ENCODE data around the gene YIPF1.
A peak's percentile ranks its signal among the peaks of the same experiment; 100 is the strongest.

Gene YIPF1

GRCh38 chr1:53889304-53890298 lies at the start of gene YIPF1:
Gene YIPF1, minus strand, starts transcription at chr1:53889797. Its CDS starts 860 bp downstream, at chr1:53888937.
- peak; percentile 93 for DNase-seq

DNA sequence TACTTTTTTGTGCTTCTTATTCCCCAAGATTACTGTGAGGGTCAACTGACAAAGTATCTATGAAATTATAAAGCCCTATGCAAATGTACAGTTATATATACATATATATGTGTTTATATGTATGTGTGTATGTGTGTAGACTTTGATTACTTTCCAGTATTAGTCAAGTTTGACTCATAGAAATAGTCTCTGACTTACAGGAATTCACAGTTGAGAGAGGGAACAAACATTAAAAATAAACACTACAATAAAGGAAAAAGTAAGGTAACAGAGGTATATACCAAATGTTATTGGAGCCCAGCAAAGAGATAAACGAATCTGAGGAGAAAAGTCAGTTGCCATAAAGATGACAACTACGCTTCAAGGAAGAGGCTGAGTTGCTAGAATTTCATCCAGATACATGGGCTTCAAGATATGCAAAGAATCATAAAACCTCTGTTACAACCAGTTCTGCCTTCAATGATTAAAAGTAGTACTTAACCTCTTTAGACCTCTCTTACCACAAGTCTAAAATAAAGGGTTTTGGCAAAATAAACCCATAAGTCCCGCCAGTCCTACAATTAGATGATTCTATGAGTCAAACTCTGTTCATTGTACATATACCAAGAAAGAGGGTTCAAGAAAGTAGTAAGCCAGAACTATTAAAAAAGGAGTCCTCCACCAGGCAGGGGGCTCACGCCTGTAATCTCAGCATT lies 48.7 kb upstream of the YIPF1 start:
- DNase-seq = no peak

GRCh38 chr1:53936430-53936829 lies 46.8 kb upstream of the YIPF1 start:
- no peak for DNase-seq

DNA sequence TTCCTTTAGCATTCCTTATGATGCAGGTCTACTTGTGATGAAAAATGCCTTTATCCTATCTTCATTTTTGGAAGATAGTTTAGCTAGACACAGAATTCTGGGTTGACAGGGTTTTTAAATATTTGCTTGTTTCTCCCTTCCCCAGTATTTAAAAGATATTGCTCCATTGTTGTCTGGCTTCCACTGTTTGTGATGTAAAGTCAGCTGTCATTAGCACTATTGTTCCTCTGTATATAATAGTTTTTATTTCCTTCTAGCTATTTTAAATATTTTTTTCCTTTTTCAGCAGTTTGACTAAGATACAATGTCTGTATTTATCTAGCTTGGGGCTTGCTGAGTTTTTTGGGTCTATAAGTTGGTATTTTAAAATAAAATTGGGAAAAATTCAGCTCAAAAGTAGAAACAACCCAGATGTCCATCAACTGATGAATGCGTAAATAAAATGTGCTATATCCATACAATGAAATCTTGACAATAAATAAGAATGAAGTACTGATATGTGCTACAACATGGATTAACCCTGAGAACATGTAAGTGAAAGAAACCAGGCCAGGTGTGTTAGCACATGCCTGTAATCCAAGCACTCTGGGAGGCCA lies 44.7 kb upstream of the YIPF1 start:
- DNase-seq = no peak

- no peak for DNase-seq
Observed at GRCh38 chr1:53931523-53931922, 41.9 kb upstream of the YIPF1 start.

DNA sequence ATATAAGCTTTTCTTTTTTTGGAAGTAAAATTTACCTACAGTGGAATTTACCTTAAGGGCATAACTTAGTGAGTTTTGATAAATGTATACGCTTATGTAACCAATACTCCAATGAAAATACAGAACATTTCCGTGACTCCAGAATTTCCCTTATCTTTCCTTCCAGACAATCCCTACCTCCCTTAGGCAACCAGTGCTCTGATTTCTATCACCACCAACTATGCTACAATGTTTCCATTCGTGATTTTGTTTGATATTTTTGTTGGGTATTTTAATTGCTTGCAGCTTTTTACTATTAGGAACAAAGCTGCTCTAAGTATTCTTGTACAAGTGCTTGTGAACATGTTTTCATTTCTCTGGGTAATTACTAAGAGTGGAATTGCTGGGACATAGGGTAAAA lies 41.3 kb upstream of the YIPF1 start:
- DNase-seq = no peak

DNA sequence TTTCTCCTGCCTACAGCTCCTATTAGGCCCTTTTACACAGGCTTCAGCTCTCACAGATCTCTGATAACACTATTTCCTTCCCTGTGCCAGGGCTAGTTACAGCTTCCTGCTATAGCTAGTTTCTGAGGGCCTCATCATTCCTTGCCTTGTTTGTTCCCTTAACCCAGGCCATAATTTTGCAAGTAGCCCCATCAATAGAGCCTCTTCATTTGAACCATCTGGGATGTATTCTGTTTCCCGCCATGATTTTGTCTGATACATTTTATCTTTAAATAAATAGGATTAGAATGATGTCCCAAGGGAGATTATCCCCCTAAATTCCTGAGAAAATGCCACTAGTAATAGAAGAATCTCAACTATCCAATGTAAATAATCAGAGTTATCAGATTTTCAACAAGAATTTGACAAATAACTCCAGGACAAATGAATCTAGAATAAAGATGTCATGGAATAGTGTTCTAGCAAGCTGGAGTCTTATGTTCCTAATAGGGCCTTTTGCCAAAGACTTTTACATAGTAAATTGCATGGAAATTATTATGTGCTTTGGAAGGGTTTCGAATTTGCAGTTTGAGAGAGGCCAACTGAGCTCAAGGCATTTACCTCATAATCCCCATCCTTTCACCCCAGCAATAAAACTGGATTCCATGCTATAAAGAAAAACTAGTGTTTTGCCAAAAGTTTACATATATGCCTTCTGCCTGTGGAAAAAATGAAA lies 39.8 kb upstream of the YIPF1 start:
- no peak for DNase-seq

- DNase-seq = no peak
Observed at GRCh38 chr1:53927376-53927881, 37.8 kb upstream of the YIPF1 start.

DNA sequence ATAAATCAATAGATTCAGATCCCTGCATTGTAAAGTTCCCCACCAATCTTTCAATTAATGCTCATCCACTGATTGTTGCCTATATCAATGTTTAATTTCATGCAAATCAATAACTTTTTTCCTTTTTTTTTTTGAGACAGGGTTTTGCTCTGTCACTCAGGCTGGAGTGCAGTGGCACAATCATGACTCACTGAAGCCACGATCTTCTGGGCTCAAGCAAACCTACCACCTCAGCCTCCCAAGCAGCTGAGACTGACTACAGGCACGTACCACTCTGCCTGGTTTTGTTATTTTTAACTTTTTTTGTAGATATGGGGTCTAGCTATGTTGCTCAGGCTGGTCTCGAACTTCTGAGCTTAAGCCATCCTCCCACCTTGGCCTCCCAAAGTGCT lies 30.1 kb upstream of the YIPF1 start:
- no peak for DNase-seq

- no peak for DNase-seq
Observed at GRCh38 chr1:53918343-53918742, 28.7 kb upstream of the YIPF1 start.

DNA sequence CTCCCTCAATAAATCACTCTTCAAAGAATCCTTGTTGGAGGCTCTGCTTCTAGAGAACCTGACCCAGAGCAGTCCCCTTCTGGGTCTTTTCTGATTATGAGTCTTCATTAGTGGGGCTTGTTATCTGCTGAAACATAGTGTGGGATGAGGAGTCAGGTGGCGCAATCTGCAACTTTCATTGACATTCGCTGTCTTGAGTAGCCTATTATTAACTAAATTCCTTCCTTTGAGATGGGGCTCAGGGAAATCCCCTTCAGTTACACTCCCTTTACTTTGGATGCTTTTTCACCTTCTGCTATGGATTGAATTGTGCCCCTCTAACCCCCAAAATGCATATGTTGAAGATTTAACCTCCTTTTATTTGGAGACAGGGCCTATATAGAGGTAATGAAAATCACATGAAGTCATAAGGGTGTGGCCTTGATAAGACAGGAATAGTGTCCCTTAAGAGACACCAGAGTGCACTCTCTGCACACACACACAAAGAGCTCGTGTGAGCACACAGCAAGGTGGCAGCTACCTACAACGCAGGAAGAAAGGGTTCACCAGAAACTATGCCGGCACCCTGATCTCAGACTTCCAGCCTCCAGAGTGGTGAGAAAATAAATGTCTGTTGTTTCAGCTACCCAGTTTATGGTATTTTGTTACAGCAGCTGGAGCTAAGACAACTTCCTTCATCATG lies 23.9 kb upstream of the YIPF1 start:
- no peak for DNase-seq

DNA sequence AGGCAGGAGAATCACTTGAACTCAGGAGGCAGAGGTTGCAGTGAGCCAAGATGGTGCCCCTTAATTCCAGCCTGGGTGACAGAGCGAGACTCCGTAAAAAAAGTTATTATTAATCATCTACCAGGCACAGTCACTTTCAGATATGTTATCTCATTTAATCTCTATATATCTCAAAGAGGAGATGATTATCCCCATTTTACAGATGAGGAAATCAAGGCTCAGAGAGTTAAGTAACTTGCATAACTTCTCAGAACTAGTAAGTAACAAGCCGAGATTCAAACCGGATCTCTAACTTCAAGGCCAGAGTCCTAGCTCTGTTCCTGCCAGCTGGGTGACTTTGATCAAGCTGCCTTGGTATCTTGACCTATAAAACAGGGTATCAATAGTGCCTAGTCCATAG lies 21.8 kb upstream of the YIPF1 start:
- DNase-seq = no peak

- DNase-seq = no peak
Observed at GRCh38 chr1:53909946-53910345, 20.3 kb upstream of the YIPF1 start.

DNA sequence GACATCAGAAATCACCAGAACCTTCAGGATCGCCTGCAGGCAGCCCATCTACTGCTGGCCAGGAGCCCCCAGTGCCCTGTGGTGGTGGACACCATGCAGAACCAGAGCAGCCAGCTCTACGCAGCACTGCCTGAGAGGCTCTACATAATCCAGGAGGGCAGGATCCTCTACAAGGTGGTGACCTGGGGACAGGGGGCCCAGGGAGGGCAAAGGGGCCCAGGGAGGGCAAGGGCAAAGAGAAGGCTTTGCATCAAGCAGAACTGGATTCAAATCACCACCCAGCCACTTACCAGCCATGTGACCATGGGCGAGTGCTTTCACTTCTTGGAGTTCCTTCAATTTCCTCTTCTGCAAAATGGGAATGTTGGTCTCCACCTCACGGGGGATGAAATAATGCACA lies 16.5 kb upstream of the YIPF1 start:
- no peak for DNase-seq

DNA sequence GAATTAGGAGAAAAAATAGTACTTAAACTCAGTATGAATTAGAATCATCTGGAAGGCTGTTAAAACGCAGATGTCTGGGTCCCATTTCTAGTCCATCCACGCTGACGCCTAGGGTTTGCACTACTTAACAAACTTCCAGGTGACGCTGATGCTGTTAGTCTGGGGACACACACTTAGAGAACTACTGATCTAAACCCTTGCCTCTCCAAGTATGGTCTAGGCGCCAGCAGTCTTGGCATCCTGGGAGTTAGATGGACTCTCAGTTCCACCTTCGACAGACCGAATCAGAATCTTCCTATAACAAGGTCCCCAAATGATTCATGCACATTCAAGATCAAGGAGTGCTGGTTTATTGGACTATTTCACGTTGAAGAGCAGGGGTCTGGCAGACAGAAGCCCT lies 15.9 kb upstream of the YIPF1 start:
- DNase-seq = no peak

DNA sequence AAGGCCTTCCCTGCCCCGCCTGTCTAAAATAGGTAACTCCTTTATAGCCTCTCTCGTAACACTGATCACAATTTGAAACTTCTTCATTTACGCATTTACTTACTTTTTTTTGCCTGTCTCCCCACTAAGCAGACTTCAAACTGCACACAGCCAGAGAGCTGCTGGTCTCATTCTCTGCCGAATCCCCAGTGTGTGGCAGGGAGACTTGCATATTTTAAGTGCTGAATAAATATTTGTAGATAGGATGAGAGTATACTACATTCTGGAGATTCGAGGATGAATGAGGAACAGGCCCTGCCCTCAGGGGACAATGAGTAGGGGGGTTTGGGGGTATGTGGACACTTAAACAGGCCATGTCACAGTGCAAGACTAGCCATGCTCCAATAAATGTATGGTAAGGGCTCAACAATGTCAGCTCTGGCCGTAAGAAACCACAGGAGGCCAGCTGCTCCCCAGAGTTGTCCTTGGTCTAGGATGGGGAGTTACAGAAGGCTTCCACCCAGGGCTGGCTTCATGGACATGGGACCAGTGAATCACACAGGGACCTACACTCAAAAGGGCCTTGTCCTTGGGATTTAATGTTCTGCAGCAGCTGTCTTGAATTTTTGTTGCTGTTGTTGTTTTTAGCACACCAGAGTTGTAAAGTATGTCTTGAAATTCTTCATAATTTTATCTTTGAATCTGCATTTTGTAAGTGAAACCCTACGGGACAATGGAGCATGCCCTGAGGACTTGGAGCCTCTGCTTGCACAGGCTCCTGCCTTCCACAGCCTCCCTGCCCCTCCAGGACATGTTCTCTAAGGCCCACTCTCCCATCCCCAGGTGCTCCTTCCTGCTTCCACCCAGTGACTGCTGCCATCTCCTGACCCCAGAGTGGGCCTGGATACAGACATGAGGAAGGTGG lies 12.9 kb upstream of the YIPF1 start:
- DNase-seq = peak; percentile 15

DNA sequence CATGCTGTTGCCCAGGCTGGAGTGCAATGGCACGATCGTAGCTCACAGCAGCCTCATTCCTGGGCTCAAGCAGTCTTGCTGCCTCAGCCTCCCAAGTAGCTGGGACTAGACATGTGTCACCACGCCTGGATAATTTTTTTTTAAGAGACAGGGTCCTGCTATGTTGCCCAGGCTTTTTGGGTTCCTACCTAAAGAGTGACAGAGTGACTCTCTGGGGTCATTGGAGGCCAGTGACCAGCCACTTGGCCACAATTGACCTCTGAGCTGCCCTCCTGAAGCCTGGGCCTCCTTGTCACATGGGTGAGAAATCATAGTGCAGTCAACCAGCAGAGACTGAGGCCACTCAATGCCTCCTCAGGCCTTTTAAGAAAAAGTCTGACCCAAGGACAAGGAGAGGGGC lies 10.1 kb upstream of the YIPF1 start:
- DNase-seq = no peak

GRCh38 chr1:53899206-53899628 lies 9.6 kb upstream of the YIPF1 start:
- no peak for DNase-seq

GRCh38 chr1:53896635-53897229 lies 7.1 kb upstream of the YIPF1 start:
- DNase-seq = no peak

GRCh38 chr1:53895421-53895820 lies 5.8 kb upstream of the YIPF1 start:
- no peak for DNase-seq

GRCh38 chr1:53894644-53895043 lies 5.0 kb upstream of the YIPF1 start:
- no peak for DNase-seq
